Liver (tissue), 9 donors: ENCODE measurements around the gene ARMH1. TPM values are rescaled to one million over a fixed set of nuclear protein-coding genes. Genes with fewer than 3 reads are reported as not detected.

Experiments used
- DNase-seq: peaks from one replicate; pipeline ENCODE4 v3.0.0-alpha.2; 2017; ENCODE audit warnings: low spot score
- H3K27ac ChIP-seq, 2 donors: one replicate each; pipeline ENCODE4 v1.7.0; 2013; ENCODE audit warnings: inconsistent platforms in 2 of 2, low read length in 2 of 2, control low read depth in 1 of 2, low read depth in 1 of 2, mild to moderate bottlenecking in 1 of 2
- H3K27me3 ChIP-seq, 4 donors: one replicate each; pipeline versions ENCODE4 v1.6.1 to v1.7.0; 2013; ENCODE audit warnings: low read length in 3 of 4, inconsistent platforms in 1 of 4, mild to moderate bottlenecking in 1 of 4, moderate library complexity in 1 of 4; ENCODE audit not compliant: control insufficient read depth in 4 of 4, insufficient read depth in 4 of 4
- H3K36me3 ChIP-seq, 4 donors: one replicate each; pipeline versions ENCODE4 v1.6.1 to v1.7.0; 2013; ENCODE audit warnings: low read length in 3 of 4, mild to moderate bottlenecking in 3 of 4, low read depth in 1 of 4, moderate library complexity in 1 of 4; ENCODE audit not compliant: control insufficient read depth in 4 of 4, insufficient read depth in 3 of 4
- H3K4me1 ChIP-seq, 4 donors: one replicate each; pipeline versions ENCODE4 v1.6.1 to v1.7.0; 2013; ENCODE audit warnings: low read length in 3 of 4, mild to moderate bottlenecking in 3 of 4, moderate library complexity in 1 of 4; ENCODE audit not compliant: control insufficient read depth in 4 of 4, insufficient read depth in 4 of 4
- H3K4me3 ChIP-seq, 3 donors: one replicate each; pipeline versions ENCODE4 v1.6.1 to v1.7.0; 2013; ENCODE audit warnings: low read length in 3 of 3, control low read depth in 1 of 3, low read depth in 1 of 3, mild to moderate bottlenecking in 1 of 3
- H3K9ac ChIP-seq, 2 donors: one replicate each; pipeline ENCODE4 v1.7.0; 2013; ENCODE audit warnings: low read length in 2 of 2, mild to moderate bottlenecking in 2 of 2, moderate library complexity in 2 of 2, control low read depth in 1 of 2, low read depth in 1 of 2
- H3K9me3 ChIP-seq, 4 donors: one replicate each; pipeline versions ENCODE4 v1.6.1 to v1.7.0; 2013; ENCODE audit warnings: low read length in 3 of 4; ENCODE audit not compliant: control insufficient read depth in 4 of 4
- EGR1 ChIP-seq, 2 donors: IDR thresholded peaks; 2 replicates each; pipeline ENCODE4 v1.6.1; 2016 to 2018; ENCODE audit warnings: antibody characterized with exemption in 2 of 2, low read depth in 2 of 2
- FOXA1 ChIP-seq: IDR thresholded peaks from 2 replicates; pipeline ENCODE4 v1.6.1; 2016; ENCODE audit warnings: antibody characterized with exemption
- FOXA2 ChIP-seq: IDR thresholded peaks from 2 replicates; pipeline ENCODE4 v1.6.1; 2016; ENCODE audit warnings: antibody characterized with exemption
- GABPA ChIP-seq, 2 donors: IDR thresholded peaks in 1 of 2; conservative IDR thresholded peaks in 1 of 2; 2 replicates each; pipeline ENCODE4 v1.6.1; 2016; ENCODE audit warnings: antibody characterized with exemption in 2 of 2, mild to moderate bottlenecking in 1 of 2, moderate library complexity in 1 of 2
- HNF4A ChIP-seq, 2 donors: conservative IDR thresholded peaks; 2 replicates each; pipeline ENCODE4 v1.6.1; 2016; ENCODE audit warnings: antibody characterized with exemption in 2 of 2, mild to moderate bottlenecking in 2 of 2
- HNF4G ChIP-seq: IDR thresholded peaks from 2 replicates; pipeline ENCODE4 v1.6.1; 2016; ENCODE audit warnings: antibody characterized with exemption
- JUND ChIP-seq, 2 donors: IDR thresholded peaks; 2 replicates each; pipeline ENCODE4 v1.6.1; 2016; ENCODE audit warnings: antibody characterized with exemption in 2 of 2
- NR2F2 ChIP-seq: IDR thresholded peaks from 2 replicates; pipeline ENCODE4 v1.6.1; 2016; ENCODE audit warnings: antibody characterized with exemption
- RAD21 ChIP-seq, 2 donors: IDR thresholded peaks; 2 replicates each; pipeline ENCODE4 v1.6.1; 2016; ENCODE audit warnings: antibody characterized with exemption in 2 of 2, mild to moderate bottlenecking in 2 of 2
- RXRA ChIP-seq, 2 donors: IDR thresholded peaks; 2 replicates each; pipeline ENCODE4 v1.6.1; 2017 to 2018; ENCODE audit warnings: antibody characterized with exemption in 2 of 2, mild to moderate bottlenecking in 1 of 2
- SP1 ChIP-seq: IDR thresholded peaks from 2 replicates; pipeline ENCODE4 v1.6.1; 2018; ENCODE audit warnings: antibody characterized with exemption, mild to moderate bottlenecking
- TAF1 ChIP-seq: conservative IDR thresholded peaks from 2 replicates; pipeline ENCODE4 v1.6.1; 2016; ENCODE audit warnings: antibody characterized with exemption, mild to moderate bottlenecking
- YY1 ChIP-seq: IDR thresholded peaks from 2 replicates; pipeline ENCODE4 v1.6.1; 2016; ENCODE audit warnings: antibody characterized with exemption, mild to moderate bottlenecking
- WGBS: extraction: QIAGEN DNeasy Blood & Tissue Kit; methylation state at CpG from one replicate; pipeline ENCODE4 v1.1.7; 2013; 5-methylcytosine and 5-hydroxymethylcytosine counted together
- polyA plus RNA-seq, 2 donors: library from polyadenylated mRNA; stranded (reverse) in 1 of 2; unstranded in 1 of 2; fragments of 200-250 nt in 1 of 2; fragments of >200 nt in 1 of 2; fragmentation: Nextera tagmentation in 1 of 2; extraction: Ambion mirVana in 1 of 2; gene quantifications; one replicate each; pipeline versions ENCODE4 v1.2.1 to v1.2.3, GENCODE V29; 2013 to 2015
- total RNA-seq, 2 donors: library from RNA; depleted of rRNA; stranded (reverse); fragments of >200 nt; gene quantifications; one replicate each; pipeline ENCODE4 v1.2.3, GENCODE V29; 2014
- TF ChIP-seq, protein P1 (sequence below): IDR thresholded peaks from 2 replicates; pipeline ENCODE4 v1.6.1; 2016; ENCODE audit warnings: antibody characterized with exemption
- TF ChIP-seq, protein P2 (sequence below): fragments of 150-350 bp; IDR thresholded peaks from 2 replicates; pipeline ENCODE4 v1.5.1; 2017; ENCODE audit warnings: improper control_type of control experiment, low read depth, low read length; ENCODE audit not compliant: missing input control
- TF ChIP-seq, protein P3 (sequence below): IDR thresholded peaks from 2 replicates; pipeline ENCODE4 v1.6.1; 2016; ENCODE audit warnings: antibody characterized with exemption, mild to moderate bottlenecking
- TF ChIP-seq, protein P4 (sequence below): IDR thresholded peaks from 2 replicates; pipeline ENCODE4 v1.6.1; 2016; ENCODE audit warnings: antibody characterized with exemption
- TF ChIP-seq, protein P5 (sequence below): IDR thresholded peaks from 2 replicates; pipeline ENCODE4 v1.6.1; 2016; ENCODE audit warnings: antibody characterized with exemption
- donor health status: healthy.
- donor health status: healthy.
- donor health status: healthy.
- donor health status: healthy.
- donor health status: healthy.

ARMH1 gene
- total and polyA plus RNA-seq, 4 donors, result 2.2 to 20.3 (median 5.5) TPM

DNA sequence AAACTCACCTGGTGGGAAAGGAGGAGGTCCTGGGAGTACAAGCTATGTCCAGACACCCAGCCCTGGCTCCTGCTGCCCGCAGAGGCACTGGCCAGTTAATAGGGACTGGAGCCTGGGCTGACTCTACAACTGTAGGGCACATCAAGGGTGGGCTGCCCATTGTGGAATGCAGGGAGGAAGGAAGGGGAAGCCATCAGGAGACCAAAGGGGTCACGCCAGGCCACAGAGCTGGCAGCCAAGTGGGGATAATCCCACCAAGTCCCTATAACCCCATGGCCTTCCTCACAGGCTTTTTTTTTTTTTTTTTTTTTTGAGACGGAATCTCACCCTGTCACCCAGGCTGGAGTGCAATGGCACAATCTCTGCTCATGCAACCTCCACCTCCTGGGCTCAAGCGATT is 14.9 kb upstream of the ARMH1 start:
- H3K27ac ChIP-seq, result peak overlapping the region; percentile 74 to 78
- peaks cover 0 to 6% (median 5%) of the 10 kb centered on the region in 4 donors for H3K36me3 ChIP-seq
- H3K9me3 ChIP-seq, result no peaks in the 10 kb centered on the region
- H3K4me3 ChIP-seq, result no peak overlapping the region
- TF ChIP-seq EGR1 (IDR thresholded peaks at IDR 0.05; ENCODE audit: low read depth in 2 of 2) (no peak), TAF1 (no peak), FOXA2 (no peak), SP1 (no peak), RAD21 (IDR thresholded peaks at IDR 0.05) (no peak), FOXA1 (no peak), GABPA (IDR thresholded peaks at IDR 0.05 in 1 of 2, conservative IDR thresholded peaks at IDR 0.05 in 1 of 2) (no peak), HNF4A (conservative IDR thresholded peaks at IDR 0.05) (no peak)
- TF ChIP-seq, protein P1, sequence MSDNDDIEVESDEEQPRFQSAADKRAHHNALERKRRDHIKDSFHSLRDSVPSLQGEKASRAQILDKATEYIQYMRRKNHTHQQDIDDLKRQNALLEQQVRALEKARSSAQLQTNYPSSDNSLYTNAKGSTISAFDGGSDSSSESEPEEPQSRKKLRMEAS, result no peak
- H3K27me3 ChIP-seq, result no peaks in the 10 kb centered on the region
- DNase-seq, result no peak
- peaks cover 9 to 33% (median 19%) of the 10 kb centered on the region in 4 donors for H3K4me1 ChIP-seq
- WGBS, result 94% methylated on average over 4 of the region's 4 CpGs
- no peak overlapping the region for H3K9ac ChIP-seq

DNA sequence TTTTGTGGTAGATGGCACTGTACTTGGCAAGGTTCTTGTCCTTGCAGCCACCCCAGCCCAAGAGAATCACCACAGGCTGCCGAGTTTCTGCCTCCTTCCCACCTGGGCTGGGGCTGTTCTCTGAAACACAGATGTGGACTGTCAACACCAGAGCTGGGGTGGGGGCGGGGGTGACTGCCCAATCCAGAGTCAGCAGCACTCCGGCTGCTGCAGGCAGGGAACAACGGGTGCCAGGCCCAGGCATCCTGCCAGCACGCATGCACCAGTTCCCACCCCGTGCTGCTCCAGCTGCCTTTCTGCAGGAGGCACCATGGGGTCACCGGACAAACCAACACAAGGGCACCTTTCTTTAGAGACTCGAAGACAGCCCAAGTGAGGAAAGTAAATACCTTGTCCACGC is 14.3 kb upstream of the ARMH1 start:
- no peaks in the 10 kb centered on the region for H3K27me3 ChIP-seq
- DNase-seq, result no peak
- peaks cover 0 to 4% (median 0%) of the 10 kb centered on the region in 4 donors for H3K36me3 ChIP-seq
- peak overlapping the region; percentile 74 to 78 for H3K27ac ChIP-seq
- no peak overlapping the region for H3K4me3 ChIP-seq
- peak overlapping the region in 1 of 2 donors; percentile 55 for H3K9ac ChIP-seq
- H3K9me3 ChIP-seq, result no peaks in the 10 kb centered on the region
- WGBS, result 30% methylated on average over 9 of the region's 9 CpGs
- peak; percentile 59 to 80 for TF ChIP-seq HNF4A (conservative IDR thresholded peaks at IDR 0.05)
- TF ChIP-seq GABPA (IDR thresholded peaks at IDR 0.05 in 1 of 2, conservative IDR thresholded peaks at IDR 0.05 in 1 of 2), result no peak
- TF ChIP-seq NR2F2, result peak; percentile 19
- TF ChIP-seq JUND (IDR thresholded peaks at IDR 0.05), result no peak
- TF ChIP-seq, protein P1, result peak; percentile 84
- TF ChIP-seq FOXA1, result peak; percentile 82
- no peak for TF ChIP-seq HNF4G
- TF ChIP-seq, protein P2, sequence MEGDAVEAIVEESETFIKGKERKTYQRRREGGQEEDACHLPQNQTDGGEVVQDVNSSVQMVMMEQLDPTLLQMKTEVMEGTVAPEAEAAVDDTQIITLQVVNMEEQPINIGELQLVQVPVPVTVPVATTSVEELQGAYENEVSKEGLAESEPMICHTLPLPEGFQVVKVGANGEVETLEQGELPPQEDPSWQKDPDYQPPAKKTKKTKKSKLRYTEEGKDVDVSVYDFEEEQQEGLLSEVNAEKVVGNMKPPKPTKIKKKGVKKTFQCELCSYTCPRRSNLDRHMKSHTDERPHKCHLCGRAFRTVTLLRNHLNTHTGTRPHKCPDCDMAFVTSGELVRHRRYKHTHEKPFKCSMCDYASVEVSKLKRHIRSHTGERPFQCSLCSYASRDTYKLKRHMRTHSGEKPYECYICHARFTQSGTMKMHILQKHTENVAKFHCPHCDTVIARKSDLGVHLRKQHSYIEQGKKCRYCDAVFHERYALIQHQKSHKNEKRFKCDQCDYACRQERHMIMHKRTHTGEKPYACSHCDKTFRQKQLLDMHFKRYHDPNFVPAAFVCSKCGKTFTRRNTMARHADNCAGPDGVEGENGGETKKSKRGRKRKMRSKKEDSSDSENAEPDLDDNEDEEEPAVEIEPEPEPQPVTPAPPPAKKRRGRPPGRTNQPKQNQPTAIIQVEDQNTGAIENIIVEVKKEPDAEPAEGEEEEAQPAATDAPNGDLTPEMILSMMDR, result no peak
- peak; percentile 88 for TF ChIP-seq SP1
- TF ChIP-seq, protein P3, sequence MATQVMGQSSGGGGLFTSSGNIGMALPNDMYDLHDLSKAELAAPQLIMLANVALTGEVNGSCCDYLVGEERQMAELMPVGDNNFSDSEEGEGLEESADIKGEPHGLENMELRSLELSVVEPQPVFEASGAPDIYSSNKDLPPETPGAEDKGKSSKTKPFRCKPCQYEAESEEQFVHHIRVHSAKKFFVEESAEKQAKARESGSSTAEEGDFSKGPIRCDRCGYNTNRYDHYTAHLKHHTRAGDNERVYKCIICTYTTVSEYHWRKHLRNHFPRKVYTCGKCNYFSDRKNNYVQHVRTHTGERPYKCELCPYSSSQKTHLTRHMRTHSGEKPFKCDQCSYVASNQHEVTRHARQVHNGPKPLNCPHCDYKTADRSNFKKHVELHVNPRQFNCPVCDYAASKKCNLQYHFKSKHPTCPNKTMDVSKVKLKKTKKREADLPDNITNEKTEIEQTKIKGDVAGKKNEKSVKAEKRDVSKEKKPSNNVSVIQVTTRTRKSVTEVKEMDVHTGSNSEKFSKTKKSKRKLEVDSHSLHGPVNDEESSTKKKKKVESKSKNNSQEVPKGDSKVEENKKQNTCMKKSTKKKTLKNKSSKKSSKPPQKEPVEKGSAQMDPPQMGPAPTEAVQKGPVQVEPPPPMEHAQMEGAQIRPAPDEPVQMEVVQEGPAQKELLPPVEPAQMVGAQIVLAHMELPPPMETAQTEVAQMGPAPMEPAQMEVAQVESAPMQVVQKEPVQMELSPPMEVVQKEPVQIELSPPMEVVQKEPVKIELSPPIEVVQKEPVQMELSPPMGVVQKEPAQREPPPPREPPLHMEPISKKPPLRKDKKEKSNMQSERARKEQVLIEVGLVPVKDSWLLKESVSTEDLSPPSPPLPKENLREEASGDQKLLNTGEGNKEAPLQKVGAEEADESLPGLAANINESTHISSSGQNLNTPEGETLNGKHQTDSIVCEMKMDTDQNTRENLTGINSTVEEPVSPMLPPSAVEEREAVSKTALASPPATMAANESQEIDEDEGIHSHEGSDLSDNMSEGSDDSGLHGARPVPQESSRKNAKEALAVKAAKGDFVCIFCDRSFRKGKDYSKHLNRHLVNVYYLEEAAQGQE, result peak; percentile 75
- peak; percentile 44 to 70 for TF ChIP-seq EGR1 (IDR thresholded peaks at IDR 0.05; ENCODE audit: low read depth in 2 of 2)
- TF ChIP-seq RXRA (IDR thresholded peaks at IDR 0.05), result peak; percentile 85 to 90
- TF ChIP-seq YY1, result peak; percentile 83
- TF ChIP-seq RAD21 (IDR thresholded peaks at IDR 0.05), result peak; percentile 44 to 58
- TF ChIP-seq, protein P4, sequence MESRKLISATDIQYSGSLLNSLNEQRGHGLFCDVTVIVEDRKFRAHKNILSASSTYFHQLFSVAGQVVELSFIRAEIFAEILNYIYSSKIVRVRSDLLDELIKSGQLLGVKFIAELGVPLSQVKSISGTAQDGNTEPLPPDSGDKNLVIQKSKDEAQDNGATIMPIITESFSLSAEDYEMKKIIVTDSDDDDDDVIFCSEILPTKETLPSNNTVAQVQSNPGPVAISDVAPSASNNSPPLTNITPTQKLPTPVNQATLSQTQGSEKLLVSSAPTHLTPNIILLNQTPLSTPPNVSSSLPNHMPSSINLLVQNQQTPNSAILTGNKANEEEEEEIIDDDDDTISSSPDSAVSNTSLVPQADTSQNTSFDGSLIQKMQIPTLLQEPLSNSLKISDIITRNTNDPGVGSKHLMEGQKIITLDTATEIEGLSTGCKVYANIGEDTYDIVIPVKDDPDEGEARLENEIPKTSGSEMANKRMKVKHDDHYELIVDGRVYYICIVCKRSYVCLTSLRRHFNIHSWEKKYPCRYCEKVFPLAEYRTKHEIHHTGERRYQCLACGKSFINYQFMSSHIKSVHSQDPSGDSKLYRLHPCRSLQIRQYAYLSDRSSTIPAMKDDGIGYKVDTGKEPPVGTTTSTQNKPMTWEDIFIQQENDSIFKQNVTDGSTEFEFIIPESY, result no peak
- TF ChIP-seq, protein P5, sequence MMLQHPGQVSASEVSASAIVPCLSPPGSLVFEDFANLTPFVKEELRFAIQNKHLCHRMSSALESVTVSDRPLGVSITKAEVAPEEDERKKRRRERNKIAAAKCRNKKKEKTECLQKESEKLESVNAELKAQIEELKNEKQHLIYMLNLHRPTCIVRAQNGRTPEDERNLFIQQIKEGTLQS, result peak; percentile 34
- TF ChIP-seq FOXA2, result peak; percentile 87
- peak; percentile 47 for TF ChIP-seq TAF1
- peaks cover 9 to 33% (median 19%) of the 10 kb centered on the region in 4 donors for H3K4me1 ChIP-seq
